Astrocyte (in vitro differentiated cells and primary cell): Measurements from ENCODE around the gene NRAS. TPM values are rescaled to one million over a fixed set of nuclear protein-coding genes. Genes with fewer than 3 reads are reported as not detected.
A peak's percentile ranks its signal among the peaks of the same experiment; 100 is the strongest.

Experiments used
- DNase-seq: peaks from one replicate; pipeline ENCODE4 v3.0.0-alpha.2; 2010; ENCODE audit warnings: low read depth
- FAIRE-seq: peaks from 2 replicates; lab custom pipeline; 2011; peaks lifted over from hg19 to GRCh38; lab: Jason Lieb, UNC
- H2AFZ ChIP-seq: 2 replicates; pipeline ENCODE4 v1.6.0; 2012; ENCODE audit warnings: low read depth, low read length, inconsistent platforms
- H3K27ac ChIP-seq: 2 replicates; pipeline ENCODE4 v1.5.1; 2011; ENCODE audit warnings: low read depth, low read length, inconsistent platforms
- H3K27me3 ChIP-seq: 2 replicates; pipeline ENCODE4 v1.6.0; 2011; ENCODE audit warnings: low read length, inconsistent platforms; ENCODE audit not compliant: insufficient read depth
- H3K36me3 ChIP-seq: 2 replicates; pipeline ENCODE4 v1.5.1; 2011; ENCODE audit warnings: low read length, inconsistent platforms; ENCODE audit not compliant: insufficient read depth
- H3K4me1 ChIP-seq: 2 replicates; pipeline ENCODE4 v1.5.1; 2011; ENCODE audit warnings: low read length, inconsistent platforms; ENCODE audit not compliant: insufficient read depth
- H3K4me2 ChIP-seq: 2 replicates; pipeline ENCODE4 v1.6.0; 2012; ENCODE audit warnings: low read length, inconsistent platforms
- H3K4me3 ChIP-seq: 2 replicates; pipeline ENCODE4 v1.5.1; 2011; ENCODE audit warnings: low read depth, mild to moderate bottlenecking, low read length, inconsistent platforms; ENCODE audit not compliant: insufficient read depth
- H3K79me2 ChIP-seq: 2 replicates; pipeline ENCODE4 v1.6.0; 2012; ENCODE audit warnings: mild to moderate bottlenecking, low read length, inconsistent platforms; ENCODE audit not compliant: insufficient read depth
- H3K9ac ChIP-seq: 2 replicates; pipeline ENCODE4 v1.6.0; 2012; ENCODE audit warnings: mild to moderate bottlenecking, low read length, inconsistent platforms
- H3K9me3 ChIP-seq: 2 replicates; pipeline ENCODE4 v1.5.1; 2012; ENCODE audit warnings: low read depth, mild to moderate bottlenecking, low read length, inconsistent platforms; ENCODE audit not compliant: insufficient read depth
- H4K20me1 ChIP-seq: 2 replicates; pipeline ENCODE4 v1.6.0; 2012; ENCODE audit warnings: low read length, inconsistent platforms; ENCODE audit not compliant: insufficient read depth
- H3K27ac Mint-ChIP-seq: one replicate; pipeline ENCODE4 v1.8.0; 2021; ENCODE audit warnings: mild to moderate bottlenecking, mixed read lengths; ENCODE audit not compliant: unreplicated experiment
- H3K27me3 Mint-ChIP-seq: one replicate; pipeline ENCODE4 v1.8.0; 2021; ENCODE audit warnings: low read depth, mixed read lengths; ENCODE audit not compliant: unreplicated experiment
- H3K36me3 Mint-ChIP-seq: one replicate; pipeline ENCODE4 v1.8.0; 2021; ENCODE audit warnings: low read depth, mixed read lengths; ENCODE audit not compliant: unreplicated experiment
- H3K4me1 Mint-ChIP-seq: one replicate; pipeline ENCODE4 v1.8.0; 2021; ENCODE audit warnings: low read depth, mixed read lengths; ENCODE audit not compliant: unreplicated experiment
- H3K4me3 Mint-ChIP-seq: one replicate; pipeline ENCODE4 v1.8.0; 2021; ENCODE audit warnings: mild to moderate bottlenecking, moderate library complexity, mixed read lengths; ENCODE audit not compliant: unreplicated experiment
- H3K9me3 Mint-ChIP-seq: one replicate; pipeline ENCODE4 v1.8.0; 2021; ENCODE audit warnings: mild to moderate bottlenecking, mixed read lengths; ENCODE audit not compliant: unreplicated experiment
- EZH2 ChIP-seq: IDR thresholded peaks from 2 replicates; pipeline ENCODE4 v1.6.1; 2012; ENCODE audit warnings: mild to moderate bottlenecking, low read length, inconsistent platforms; ENCODE audit not compliant: insufficient read depth
- total RNA-seq: library from RNA; stranded (reverse); gene quantifications from 2 replicates; pipeline ENCODE4 v1.2.1, GENCODE V29; 2021
- TF ChIP-seq, protein P1 (sequence below): IDR thresholded peaks from 2 replicates; pipeline ENCODE4 v1.5.1; 2011; ENCODE audit warnings: low read depth, mild to moderate bottlenecking, inconsistent platforms, low read length, moderate library complexity; ENCODE audit not compliant: insufficient read depth

Gene NRAS
- total RNA-seq, 1 donor from 2014 or later = 63.8 TPM

DNA sequence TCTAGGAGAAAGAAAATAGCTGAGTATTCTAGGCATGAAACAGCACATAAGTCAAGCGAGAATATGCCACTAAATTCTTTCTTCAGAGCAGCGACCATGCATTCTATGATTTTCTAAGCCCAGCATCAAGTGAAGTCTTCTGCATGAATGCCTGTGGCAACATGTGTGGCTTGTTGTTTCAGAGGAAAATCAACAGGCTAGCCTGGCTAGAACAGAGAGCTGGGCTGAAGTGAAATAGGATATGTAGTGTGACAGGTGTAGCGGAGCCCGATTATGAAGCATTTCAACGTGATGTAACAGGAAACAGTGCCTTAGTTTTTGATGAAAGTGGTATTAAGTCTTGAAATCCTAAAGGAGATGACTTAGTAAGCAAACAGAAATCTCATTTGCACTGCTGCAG lies 34.2 kb upstream of the NRAS start:
- H2AFZ ChIP-seq = no peak overlapping the region
- H3K4me2 ChIP-seq = no peak overlapping the region
- H3K36me3 Mint-ChIP-seq = peaks cover 2% of the 10 kb centered on the region
- no peaks in the 10 kb centered on the region for H3K27me3 Mint-ChIP-seq
- no peak overlapping the region for H3K9ac ChIP-seq
- peaks cover 100% of the 10 kb centered on the region for H3K79me2 ChIP-seq
- H3K9me3 ChIP-seq = no peaks in the 10 kb centered on the region
- FAIRE-seq (no peak), DNase-seq (peak; percentile 11)
- H3K4me3 Mint-ChIP-seq = no peak overlapping the region
- H3K36me3 ChIP-seq = peaks cover 34% of the 10 kb centered on the region
- no peak overlapping the region for H3K27ac Mint-ChIP-seq
- no peaks in the 10 kb centered on the region for H3K27me3 ChIP-seq
- H4K20me1 ChIP-seq = peaks cover 98% of the 10 kb centered on the region
- no peak overlapping the region for H3K27ac ChIP-seq
- H3K4me1 Mint-ChIP-seq = peaks cover 48% of the 10 kb centered on the region
- no peak overlapping the region for H3K4me3 ChIP-seq
- no peaks in the 10 kb centered on the region for H3K9me3 Mint-ChIP-seq
- TF ChIP-seq EZH2 = no peak
- TF ChIP-seq, protein P1, sequence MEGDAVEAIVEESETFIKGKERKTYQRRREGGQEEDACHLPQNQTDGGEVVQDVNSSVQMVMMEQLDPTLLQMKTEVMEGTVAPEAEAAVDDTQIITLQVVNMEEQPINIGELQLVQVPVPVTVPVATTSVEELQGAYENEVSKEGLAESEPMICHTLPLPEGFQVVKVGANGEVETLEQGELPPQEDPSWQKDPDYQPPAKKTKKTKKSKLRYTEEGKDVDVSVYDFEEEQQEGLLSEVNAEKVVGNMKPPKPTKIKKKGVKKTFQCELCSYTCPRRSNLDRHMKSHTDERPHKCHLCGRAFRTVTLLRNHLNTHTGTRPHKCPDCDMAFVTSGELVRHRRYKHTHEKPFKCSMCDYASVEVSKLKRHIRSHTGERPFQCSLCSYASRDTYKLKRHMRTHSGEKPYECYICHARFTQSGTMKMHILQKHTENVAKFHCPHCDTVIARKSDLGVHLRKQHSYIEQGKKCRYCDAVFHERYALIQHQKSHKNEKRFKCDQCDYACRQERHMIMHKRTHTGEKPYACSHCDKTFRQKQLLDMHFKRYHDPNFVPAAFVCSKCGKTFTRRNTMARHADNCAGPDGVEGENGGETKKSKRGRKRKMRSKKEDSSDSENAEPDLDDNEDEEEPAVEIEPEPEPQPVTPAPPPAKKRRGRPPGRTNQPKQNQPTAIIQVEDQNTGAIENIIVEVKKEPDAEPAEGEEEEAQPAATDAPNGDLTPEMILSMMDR = no peak
- H3K4me1 ChIP-seq = peaks cover 12% of the 10 kb centered on the region

DNA sequence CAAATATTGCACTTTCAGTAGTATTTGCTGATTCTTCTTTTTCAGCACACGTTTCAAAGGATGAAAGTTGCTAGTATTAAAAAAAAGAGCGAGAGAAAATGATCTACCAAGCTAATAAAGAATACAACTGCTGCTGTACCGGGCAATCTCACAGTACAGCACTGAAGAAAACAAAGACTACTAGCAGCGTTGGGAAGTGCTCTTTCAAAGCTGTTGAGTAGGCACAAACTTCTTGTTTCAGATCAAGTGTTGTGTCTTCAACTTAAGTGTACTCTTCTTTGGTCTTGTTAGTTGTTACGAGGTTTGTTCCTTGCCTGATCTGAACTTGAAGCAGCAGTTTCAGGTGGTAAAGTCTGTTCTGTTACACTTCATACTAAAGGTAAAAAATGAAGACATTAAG lies 33.3 kb upstream of the NRAS start:
- Histone ChIP-seq H3K4me1 (peaks cover 3% of the 10 kb centered on the region), H4K20me1 (peaks cover 97% of the 10 kb centered on the region), H3K9ac (no peak overlapping the region), H3K4me3 (no peak overlapping the region), H3K4me2 (no peak overlapping the region), H3K27me3 (no peaks in the 10 kb centered on the region), H3K79me2 (peaks cover 100% of the 10 kb centered on the region), H2AFZ (no peak overlapping the region), H3K36me3 (peaks cover 37% of the 10 kb centered on the region), H3K27ac (no peak overlapping the region), H3K9me3 (no peaks in the 10 kb centered on the region)
- no peak overlapping the region for H3K4me3 Mint-ChIP-seq
- DNase-seq = no peak
- H3K9me3 Mint-ChIP-seq = no peaks in the 10 kb centered on the region
- H3K27ac Mint-ChIP-seq = no peak overlapping the region
- FAIRE-seq = no peak
- H3K4me1 Mint-ChIP-seq = peaks cover 43% of the 10 kb centered on the region
- H3K27me3 Mint-ChIP-seq = no peaks in the 10 kb centered on the region
- no peak for TF ChIP-seq EZH2
- TF ChIP-seq, protein P1 = no peak
- peaks cover 2% of the 10 kb centered on the region for H3K36me3 Mint-ChIP-seq

DNA sequence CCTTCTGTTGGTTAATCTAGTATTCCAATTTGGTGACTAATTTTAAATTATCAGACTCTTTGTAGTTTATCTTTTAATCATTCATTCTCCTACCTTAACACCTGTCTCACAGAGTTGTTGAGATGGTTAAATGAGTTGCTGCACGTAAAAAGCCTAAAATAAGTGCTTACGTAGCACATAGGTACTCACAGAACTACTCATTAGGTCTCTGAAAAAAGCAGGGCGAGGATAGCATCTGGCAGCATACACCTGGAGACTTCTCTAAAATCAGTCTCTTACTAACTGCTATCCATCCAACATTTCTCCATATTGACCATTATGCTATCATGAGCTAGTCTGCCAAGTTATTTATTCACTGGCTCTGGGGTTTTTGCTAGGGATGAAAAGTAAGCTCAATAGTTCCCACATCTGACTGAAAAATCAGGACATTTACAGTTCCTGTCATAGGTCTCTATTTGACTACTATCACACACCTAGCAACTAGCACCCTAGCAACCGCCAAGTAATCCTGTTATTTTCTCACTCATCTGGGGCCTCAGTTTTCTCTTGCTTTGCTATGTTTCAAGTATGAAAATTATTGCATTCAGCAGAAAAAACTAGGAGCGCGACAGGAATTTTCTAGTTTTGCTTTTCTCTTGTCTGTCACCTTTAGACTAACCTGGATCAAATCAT lies 30.0 kb upstream of the NRAS start:
- Histone ChIP-seq H2AFZ (no peak overlapping the region), H3K9ac (no peak overlapping the region), H4K20me1 (peaks cover 96% of the 10 kb centered on the region), H3K79me2 (peaks cover 100% of the 10 kb centered on the region), H3K27me3 (no peaks in the 10 kb centered on the region), H3K36me3 (peaks cover 50% of the 10 kb centered on the region), H3K27ac (no peak overlapping the region), H3K4me3 (no peak overlapping the region), H3K4me2 (no peak overlapping the region), H3K9me3 (no peaks in the 10 kb centered on the region), H3K4me1 (no peaks in the 10 kb centered on the region)
- H3K4me1 Mint-ChIP-seq = peaks cover 34% of the 10 kb centered on the region
- H3K27me3 Mint-ChIP-seq = no peaks in the 10 kb centered on the region
- no peak for TF ChIP-seq EZH2
- TF ChIP-seq, protein P1 = no peak
- no peaks in the 10 kb centered on the region for H3K9me3 Mint-ChIP-seq
- FAIRE-seq (no peak), DNase-seq (no peak)
- no peak overlapping the region for H3K4me3 Mint-ChIP-seq
- H3K36me3 Mint-ChIP-seq = peaks cover 5% of the 10 kb centered on the region
- H3K27ac Mint-ChIP-seq = no peak overlapping the region
